T-helper 1 cell (primary cell): ENCODE results near the gene SGK1.

Source experiments
- DNase-seq, 5 donors: peaks; one replicate each; pipeline ENCODE4 v3.0.0-alpha.2; 2012 to 2020
- total RNA-seq, 4 donors: gene quantifications; one replicate each; lab custom pipeline; 2026; lab: John Stamatoyannopoulos, UW

SGK1 gene
- 188 to 320 (median 286) reads per million in 4 donors for total RNA-seq

GRCh38 chr6:134317471-134318131, at the start of gene SGK1:
Gene SGK1 (minus strand): TSS chr6:134318112. CDS start chr6:134317460, 652 bp downstream.
- peak in 3 of 5 donors; percentile 6 to 29 (median 8) for DNase-seq

- DNase-seq, result no peak
Observed at GRCh38 chr6:134363323-134364039, 45.6 kb upstream of the SGK1 start.

- no peak for DNase-seq
Observed at GRCh38 chr6:134361011-134361410, 43.1 kb upstream of the SGK1 start.

- no peak for DNase-seq
Observed at GRCh38 chr6:134359302-134359701, 41.4 kb upstream of the SGK1 start.

GRCh38 chr6:134358320-134358719, 40.4 kb upstream of the SGK1 start:
- DNase-seq, result no peak

- DNase-seq, result no peak
Observed at GRCh38 chr6:134357022-134357487, 39.1 kb upstream of the SGK1 start.

- DNase-seq, result no peak
Observed at GRCh38 chr6:134356405-134356804, 38.5 kb upstream of the SGK1 start.

GRCh38 chr6:134352786-134353480, 35.0 kb upstream of the SGK1 start:
- peak in 1 of 5 donors; percentile 33 for DNase-seq

- DNase-seq, result peak in 1 of 5 donors; percentile 46
Observed at GRCh38 chr6:134351615-134352474, 33.9 kb upstream of the SGK1 start.

GRCh38 chr6:134347885-134348805, 30.2 kb upstream of the SGK1 start:
- DNase-seq, result no peak

GRCh38 chr6:134346932-134347545, 29.1 kb upstream of the SGK1 start:
- DNase-seq, result no peak

GRCh38 chr6:134345789-134346188, 27.9 kb upstream of the SGK1 start:
- DNase-seq, result no peak

GRCh38 chr6:134343066-134343465, 25.2 kb upstream of the SGK1 start:
- no peak for DNase-seq

GRCh38 chr6:134341999-134342567, 24.2 kb upstream of the SGK1 start:
- DNase-seq, result no peak

GRCh38 chr6:134340179-134340975, 22.5 kb upstream of the SGK1 start:
- no peak for DNase-seq

- no peak for DNase-seq
Observed at GRCh38 chr6:134339216-134339615, 21.3 kb upstream of the SGK1 start.

GRCh38 chr6:134331256-134331655, 13.3 kb upstream of the SGK1 start:
- DNase-seq, result no peak

GRCh38 chr6:134330555-134330954, 12.6 kb upstream of the SGK1 start:
- no peak for DNase-seq

- no peak for DNase-seq
Observed at GRCh38 chr6:134328792-134329191, 10.9 kb upstream of the SGK1 start.

- DNase-seq, result no peak
Observed at GRCh38 chr6:134328138-134328537, 10.2 kb upstream of the SGK1 start.
